HG02610 (cell line): ENCODE data around the gene ZNF672.
A peak's percentile ranks its signal among the peaks of the same experiment; 100 is the strongest.
"Not testable (repeated sequence)": the region's sequence is repeated elsewhere in the genome, so short reads cannot be mapped to it uniquely, and the experiment has no call there.

Experiments used
- ATAC-seq: cut with Tn5 transposase; IDR thresholded peaks from one replicate; pipeline ENCODE4 v1.9.1; 2021; ENCODE audit warnings: mild to moderate bottlenecking, moderate library complexity; ENCODE audit not compliant: unreplicated experiment

Gene ZNF672

DNA sequence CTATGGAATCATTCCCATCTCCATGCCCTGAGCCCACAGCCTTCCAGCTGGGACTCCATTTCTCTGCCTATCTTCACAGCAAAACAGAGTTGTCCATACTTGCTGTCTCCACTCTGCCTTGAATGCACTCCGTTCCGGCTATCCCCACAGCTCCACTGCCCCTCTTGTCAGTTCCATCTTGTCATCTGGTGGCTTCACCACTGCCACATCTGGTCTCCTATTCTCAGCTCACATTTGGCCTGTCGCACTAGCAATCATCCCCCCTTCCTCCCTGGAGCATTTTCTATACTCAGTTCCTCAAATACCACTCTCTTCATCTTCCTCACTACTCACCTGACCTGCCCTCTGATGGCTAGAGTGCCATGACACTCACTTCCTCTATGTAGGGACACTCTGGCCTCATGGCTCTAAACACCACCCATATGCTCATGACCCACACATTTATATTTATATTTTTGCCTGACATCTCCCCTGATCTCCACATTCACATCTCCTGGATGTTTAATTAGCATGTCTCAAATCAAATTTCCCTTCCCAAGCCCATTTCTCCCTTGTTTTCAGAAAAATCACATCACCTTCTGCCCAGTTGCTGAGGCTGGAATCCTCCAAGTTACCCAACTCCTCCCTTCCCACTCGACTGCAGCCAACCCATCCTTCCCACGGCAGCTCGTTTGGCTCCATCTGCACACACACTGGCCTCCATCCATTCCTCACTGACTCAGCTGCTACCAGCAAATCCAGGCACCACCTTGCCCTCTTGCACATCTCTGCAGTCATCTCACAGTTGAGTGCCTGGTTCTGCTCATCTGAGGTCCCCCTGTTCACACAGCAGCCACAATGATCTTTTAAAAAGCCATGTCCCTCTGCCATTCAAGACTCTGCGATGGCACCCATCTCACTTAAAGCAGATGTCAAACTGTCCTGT lies 14.7 kb downstream of the ZNF672 start:
- no peak for ATAC-seq

GRCh38 chr1:248853663-248854375 lies 15.8 kb downstream of the ZNF672 start:
- no peak for ATAC-seq

DNA sequence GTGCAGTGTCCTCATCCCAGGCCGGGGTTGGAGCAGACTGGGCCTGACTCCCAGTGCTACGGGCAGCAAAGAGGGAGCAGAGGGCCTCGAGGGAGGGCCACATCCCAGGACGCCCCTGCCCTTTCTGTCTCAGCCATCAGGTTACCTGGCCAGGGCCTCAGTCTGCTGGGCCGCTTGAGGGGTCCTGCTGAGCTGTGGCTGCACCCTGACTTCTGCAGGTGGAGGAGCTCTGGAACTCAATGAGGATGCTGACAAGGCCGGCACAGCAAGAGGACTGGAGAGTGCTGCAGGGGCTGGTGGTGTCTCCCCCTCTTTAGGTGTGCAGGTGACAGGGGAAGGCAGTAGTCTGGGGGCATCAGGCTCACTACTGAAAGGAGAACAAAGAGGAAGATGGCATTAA lies 17.6 kb downstream of the ZNF672 start:
- ATAC-seq: no peak

DNA sequence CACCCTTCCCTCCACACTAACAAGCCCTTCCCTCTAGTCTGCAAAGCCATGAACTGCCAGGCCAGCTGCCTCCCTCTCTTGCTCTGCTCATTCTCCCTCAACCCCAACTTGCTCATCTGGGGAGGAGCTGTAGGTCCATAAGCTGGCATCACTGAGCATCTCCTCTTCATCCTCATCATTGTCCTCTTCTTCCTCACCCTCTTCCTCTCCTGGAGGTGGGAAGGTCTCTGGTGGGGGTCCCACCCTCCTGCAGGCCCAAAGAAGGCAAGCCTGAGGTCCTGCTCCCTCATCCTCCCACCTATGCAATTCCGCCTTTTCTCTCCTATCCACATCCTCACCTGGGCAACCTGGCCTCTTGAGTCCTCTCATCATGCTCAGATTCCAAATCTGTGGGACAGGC lies 18.2 kb downstream of the ZNF672 start:
- no peak for ATAC-seq

GRCh38 chr1:248857201-248857600 lies 19.2 kb downstream of the ZNF672 start:
- no peak for ATAC-seq

GRCh38 chr1:248857749-248858095 lies 19.7 kb downstream of the ZNF672 start:
- ATAC-seq: no peak

DNA sequence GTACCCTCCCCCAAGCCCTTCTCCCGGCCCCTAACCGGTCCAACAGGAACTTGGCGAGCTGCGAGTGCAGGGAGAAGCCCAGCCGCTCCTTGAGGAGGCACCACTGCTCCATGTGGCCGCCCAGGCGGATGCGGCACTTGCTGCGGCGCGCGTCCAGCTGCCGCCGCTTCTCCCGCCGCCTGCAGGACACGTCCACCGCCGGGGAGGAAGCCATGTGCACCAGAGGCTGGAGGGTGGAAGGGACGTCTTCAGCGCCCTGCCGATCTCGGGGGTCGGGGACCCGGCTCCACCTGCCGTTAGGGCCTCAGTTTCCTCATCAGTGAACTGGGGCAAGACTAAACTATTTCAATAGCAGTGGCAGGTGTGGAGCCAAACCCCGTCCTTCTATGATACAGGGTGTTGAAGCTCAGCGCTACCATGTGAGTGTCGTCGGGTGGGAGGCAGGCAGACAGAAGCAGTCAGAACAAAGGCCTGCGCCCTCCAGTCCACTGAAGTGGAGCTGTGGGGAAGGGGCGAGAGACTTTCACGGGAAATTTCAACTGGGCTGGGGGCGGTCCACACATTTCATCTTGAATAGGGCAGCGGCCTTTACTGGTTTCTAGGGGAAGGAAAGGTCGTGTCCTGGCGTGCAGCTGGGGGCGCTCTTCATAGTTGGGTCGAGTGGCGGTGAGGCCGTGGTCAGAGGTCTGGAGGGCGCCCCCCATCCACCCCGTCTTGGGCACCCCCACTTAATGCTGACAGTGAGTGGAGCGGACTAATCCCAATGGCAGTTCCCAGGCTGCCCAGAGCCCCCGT lies 20.3 kb downstream of the ZNF672 start:
- ATAC-seq: peak; percentile 24

- peak; percentile 83 for ATAC-seq
These were observed 21.2 kb downstream of the ZNF672 start, which contains the start of gene ZNF692 for GRCh38 chr1:248858891-248859889. Gene ZNF692, minus strand, starts transcription at chr1:248859085. Its CDS starts 776 bp downstream, at chr1:248858309.

DNA sequence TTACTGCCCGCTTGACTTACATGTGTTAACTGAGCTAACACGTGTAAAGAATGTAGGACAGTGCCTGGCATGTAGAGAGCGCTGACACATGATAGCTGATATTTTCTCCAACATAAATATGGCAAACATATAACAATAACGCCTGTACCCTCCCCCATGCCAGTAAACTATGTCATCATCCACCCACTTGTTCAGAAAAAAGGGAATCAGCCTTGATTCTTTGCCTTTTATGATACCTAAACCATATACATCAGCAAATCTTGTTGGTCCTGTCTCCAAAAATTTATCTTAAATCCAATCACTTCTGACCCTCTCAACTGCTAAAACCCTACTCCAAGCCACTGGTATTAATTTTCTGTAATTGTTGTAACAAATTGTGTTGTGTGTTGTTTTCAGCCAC lies 22.0 kb downstream of the ZNF672 start:
- ATAC-seq: no peak

DNA sequence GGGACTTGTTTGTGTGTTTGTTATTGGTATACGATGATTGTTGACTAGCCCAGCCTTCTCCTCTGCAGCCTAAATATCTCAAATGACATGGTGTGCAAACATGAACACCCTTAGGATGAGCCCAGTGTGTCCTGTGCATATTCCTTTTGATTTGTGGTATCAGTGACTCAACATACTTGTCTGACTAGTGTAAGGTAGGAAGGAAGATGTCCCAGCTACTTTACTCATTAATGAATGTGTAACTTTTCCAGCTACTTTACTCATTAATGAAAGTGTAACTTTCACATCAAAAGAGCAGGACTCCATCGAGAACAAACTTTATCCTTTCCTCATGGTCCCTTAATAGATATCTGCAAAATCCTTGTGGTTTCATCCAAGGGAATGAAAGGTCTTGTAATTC lies 23.6 kb downstream of the ZNF672 start:
- ATAC-seq: no peak

GRCh38 chr1:248862695-248862997 lies 24.6 kb downstream of the ZNF672 start:
- peak; percentile 3 for ATAC-seq

DNA sequence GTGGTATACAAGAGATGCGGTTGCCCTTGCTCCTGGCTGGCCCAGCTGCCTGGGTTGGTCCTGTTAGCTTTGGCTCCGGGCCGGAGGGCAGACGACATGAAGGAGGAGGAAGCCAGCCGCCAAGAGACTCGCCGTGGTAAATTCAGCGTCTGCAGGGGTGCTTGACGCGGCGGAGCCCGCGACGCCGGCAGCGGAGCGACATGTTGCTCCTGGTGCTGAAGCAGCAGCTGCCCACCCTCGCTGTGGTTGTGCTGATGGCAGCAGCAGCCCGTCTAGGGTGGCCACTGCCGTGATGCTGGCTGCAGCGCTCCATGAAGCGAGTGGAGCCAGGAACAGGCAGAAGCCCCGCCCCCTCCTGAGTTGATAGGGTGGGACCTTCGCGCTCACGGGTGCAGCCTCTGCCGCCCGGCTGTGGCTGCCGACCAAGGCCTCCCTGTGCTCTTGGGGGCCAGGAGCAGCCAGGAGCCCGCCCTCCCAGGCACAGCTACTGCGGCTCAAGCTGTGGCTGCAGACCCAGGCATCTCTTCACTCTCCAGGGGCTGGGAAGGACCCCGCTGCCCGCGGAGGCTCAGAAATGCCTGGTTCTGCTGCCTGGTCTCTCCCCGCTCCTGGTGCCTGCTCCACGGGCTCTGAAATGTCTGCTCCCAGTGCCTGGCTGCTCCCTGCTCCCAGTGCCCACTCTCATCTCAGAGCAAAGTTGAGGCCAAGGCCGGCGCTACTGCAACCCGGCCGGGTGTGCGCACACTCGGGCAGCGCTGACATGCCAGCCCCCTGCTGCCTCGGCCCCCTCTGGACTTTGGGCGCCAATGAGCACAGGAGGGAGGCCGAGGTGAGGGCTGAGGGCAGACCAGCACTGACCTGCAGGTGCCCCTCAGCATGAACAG lies 25.2 kb downstream of the ZNF672 start:
- peak; percentile 65 for ATAC-seq

GRCh38 chr1:248871837-248872401 lies 33.9 kb downstream of the ZNF672 start:
- no peak for ATAC-seq

DNA sequence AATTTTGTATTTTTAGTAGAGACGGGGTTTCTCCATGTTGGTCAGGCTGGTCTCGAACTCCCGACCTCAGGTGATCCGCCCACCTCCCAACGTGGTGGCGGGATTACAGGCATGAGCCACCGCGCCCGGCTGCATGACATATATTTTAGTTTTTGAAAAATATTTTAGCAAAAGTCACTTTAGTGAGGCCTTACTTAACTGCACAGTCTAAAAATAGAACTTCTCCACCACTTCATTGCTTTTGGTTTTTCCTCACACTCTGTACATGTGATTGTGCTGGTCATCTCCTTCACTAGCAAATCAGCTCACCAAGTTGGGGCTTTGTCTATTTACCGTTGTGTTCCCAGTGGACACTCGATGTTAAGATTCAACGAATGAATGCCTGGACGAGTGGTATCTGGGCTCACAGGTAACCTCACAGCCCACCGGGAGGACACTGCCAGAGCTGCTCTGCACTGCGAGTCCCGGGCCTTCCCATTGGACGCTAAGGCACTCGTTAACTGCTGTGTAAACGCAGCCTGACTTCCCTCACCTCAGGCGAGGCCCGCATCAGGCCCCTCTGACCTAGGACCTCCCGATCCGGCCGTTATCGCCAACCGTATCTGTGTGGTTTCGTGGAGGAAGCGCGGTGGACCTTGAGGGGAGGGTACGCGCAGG lies 34.9 kb downstream of the ZNF672 start:
- peak; percentile 45 for ATAC-seq

- peak; percentile 74 for ATAC-seq
These were observed 35.5 kb downstream of the ZNF672 start for GRCh38 chr1:248873409-248873992.

- peak; percentile 66 for ATAC-seq
These were observed 36.0 kb downstream of the ZNF672 start for GRCh38 chr1:248873993-248874533.

- ATAC-seq: no peak
These were observed 43.2 kb downstream of the ZNF672 start for GRCh38 chr1:248881261-248881660.

- not testable (repeated sequence) for ATAC-seq
These were observed 44.4 kb downstream of the ZNF672 start for GRCh38 chr1:248882427-248882826.
